Brain microvascular endothelial cell (primary cell): ENCODE measurements around the gene KLHL34.

Experiments used
- DNase-seq: peaks from one replicate; pipeline ENCODE4 v3.0.0-alpha.2; 2020
- H3K27ac ChIP-seq: fragments of 250-450 bp; sonication (Bioruptor Pico); 2 replicates; pipeline ENCODE4 v1.5.1; 2020; ENCODE audit warnings: mild to moderate bottlenecking, moderate library complexity
- H3K27me3 ChIP-seq: fragments of 250-450 bp; sonication (Bioruptor Pico); replicated peaks from 2 replicates; pipeline ENCODE4 v1.5.1; 2020; ENCODE audit warnings: mild to moderate bottlenecking
- H3K36me3 ChIP-seq: fragments of 250-450 bp; sonication (Bioruptor Pico); replicated peaks from 2 replicates; pipeline ENCODE4 v1.5.1; 2020; ENCODE audit warnings: mild to moderate bottlenecking
- H3K4me3 ChIP-seq: 2 replicates; pipeline ENCODE4 v1.5.1; 2011; ENCODE audit warnings: low read depth, mild to moderate bottlenecking, control low read depth, low read length, moderate library complexity
- in situ Hi-C: cut with HindIII; loops from 2 replicates; pipeline ENCODE4 v1.10.0; 2017; ENCODE audit warnings: low sequenced_read_pairs, low pct_ligation_motif_present
- TF ChIP-seq, protein P1 (sequence below): IDR thresholded peaks from 2 replicates; pipeline ENCODE4 v1.5.1; 2011; ENCODE audit warnings: low read depth, mild to moderate bottlenecking, moderate library complexity, low read length, control low read depth, inconsistent platforms; ENCODE audit errors: missing control alignments

The KLHL34 gene

DNA sequence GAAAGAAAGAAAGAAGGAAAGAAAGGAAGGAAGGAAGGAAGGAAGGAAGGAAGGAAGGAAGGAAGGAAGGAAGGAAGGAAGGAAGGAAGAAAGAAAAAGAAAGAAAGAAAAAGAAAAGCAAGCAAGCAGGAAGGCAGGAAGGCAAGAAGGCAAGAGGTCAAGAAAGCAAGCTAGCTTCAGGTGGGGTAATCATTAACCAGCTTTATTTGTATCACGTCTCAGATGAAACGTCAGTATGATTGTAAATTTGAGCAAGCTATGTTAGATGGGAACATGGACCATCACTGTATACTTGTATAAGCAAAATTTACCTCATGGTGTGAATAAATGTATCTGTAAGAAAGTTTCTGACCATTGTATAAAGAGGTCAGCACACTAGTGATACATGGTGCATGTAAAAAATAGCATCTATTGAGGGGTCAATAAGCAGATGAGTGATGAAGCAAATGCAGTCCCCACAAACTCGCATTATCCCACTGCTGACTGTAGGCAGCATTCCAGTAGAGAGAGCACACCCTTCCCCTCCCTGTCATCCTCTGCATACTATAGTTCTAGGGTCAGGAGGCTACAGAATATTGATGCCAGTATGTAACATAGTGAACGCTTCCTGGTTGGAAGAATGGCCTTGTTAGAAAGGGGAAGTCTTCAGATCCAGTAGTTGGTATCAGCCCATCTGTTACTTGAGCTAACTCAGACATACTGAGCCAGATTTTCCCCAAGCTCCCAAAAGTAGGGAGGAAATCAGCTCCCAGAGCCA, 16.5 kb upstream of the KLHL34 start:
- Histone ChIP-seq H3K27ac (no peak overlapping the region), H3K4me3 (no peak overlapping the region), H3K27me3 (no peaks in the 10 kb centered on the region), H3K36me3 (no peaks in the 10 kb centered on the region)
- in situ Hi-C loops: no loop called here
- no peak for DNase-seq
- TF ChIP-seq, protein P1, sequence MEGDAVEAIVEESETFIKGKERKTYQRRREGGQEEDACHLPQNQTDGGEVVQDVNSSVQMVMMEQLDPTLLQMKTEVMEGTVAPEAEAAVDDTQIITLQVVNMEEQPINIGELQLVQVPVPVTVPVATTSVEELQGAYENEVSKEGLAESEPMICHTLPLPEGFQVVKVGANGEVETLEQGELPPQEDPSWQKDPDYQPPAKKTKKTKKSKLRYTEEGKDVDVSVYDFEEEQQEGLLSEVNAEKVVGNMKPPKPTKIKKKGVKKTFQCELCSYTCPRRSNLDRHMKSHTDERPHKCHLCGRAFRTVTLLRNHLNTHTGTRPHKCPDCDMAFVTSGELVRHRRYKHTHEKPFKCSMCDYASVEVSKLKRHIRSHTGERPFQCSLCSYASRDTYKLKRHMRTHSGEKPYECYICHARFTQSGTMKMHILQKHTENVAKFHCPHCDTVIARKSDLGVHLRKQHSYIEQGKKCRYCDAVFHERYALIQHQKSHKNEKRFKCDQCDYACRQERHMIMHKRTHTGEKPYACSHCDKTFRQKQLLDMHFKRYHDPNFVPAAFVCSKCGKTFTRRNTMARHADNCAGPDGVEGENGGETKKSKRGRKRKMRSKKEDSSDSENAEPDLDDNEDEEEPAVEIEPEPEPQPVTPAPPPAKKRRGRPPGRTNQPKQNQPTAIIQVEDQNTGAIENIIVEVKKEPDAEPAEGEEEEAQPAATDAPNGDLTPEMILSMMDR: no peak

DNA sequence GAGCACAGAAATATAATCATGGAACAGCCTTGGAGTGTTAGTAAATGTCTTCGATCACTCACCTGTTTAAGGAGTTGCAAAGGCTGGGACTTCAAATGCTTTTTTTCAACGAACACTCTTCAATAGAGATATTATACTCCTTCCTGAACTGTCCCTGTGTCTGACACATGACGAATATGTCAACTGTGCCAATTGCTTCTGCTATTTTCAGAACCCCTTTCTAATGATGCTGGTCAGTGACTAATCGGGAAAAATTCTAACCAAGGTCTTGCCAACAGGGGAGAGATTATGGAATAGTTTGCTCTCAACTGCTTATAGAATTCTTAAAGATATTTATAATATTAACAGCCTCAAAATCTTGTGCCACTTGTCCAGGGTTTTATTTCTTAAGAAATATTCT, 8.5 kb upstream of the KLHL34 start:
- in situ Hi-C loops: no loop called here
- Histone ChIP-seq H3K27me3 (no peaks in the 10 kb centered on the region), H3K27ac (no peak overlapping the region), H3K4me3 (no peak overlapping the region), H3K36me3 (no peaks in the 10 kb centered on the region)
- DNase-seq: no peak
- TF ChIP-seq, protein P1: no peak

DNA sequence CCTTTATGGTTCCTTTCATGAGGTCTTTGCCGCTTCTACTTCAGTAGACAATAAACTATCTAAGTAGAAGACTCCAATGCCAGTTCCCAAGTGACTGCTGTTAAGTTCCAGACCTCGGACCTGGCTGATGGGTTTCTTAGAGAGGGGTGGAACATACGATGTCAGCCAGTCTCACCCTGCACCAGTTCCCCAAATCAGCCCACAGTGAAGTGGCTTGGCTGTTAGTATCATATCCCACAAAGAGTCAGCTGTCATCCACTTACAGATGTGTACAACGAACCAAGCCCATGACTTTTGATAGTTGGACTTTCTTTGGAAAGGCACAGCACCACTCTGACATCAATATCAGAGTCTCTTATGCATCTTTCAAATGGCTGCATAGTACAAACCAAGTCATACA, 8.1 kb upstream of the KLHL34 start:
- TF ChIP-seq, protein P1: no peak
- DNase-seq: no peak
- in situ Hi-C loops: no loop called here
- Histone ChIP-seq H3K36me3 (no peaks in the 10 kb centered on the region), H3K27ac (no peak overlapping the region), H3K27me3 (no peaks in the 10 kb centered on the region), H3K4me3 (no peak overlapping the region)

DNA sequence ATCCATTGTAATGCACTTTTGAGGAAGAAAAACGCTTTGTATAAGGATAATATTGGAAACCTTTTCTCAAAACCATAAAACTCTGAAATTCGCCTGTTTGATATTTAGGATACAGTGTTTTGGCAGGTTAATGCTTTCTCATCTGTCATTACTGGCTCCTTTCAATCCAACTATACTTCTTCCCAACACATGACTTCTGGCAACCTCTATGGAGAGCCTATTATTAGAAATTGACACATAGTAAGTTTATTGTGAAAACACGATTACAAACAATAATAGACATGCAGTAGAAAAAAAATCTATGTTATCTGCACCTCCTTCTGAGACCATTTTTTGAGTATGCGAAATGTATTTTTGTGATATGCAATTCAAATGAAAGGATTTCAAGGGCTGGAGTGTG, 4.6 kb upstream of the KLHL34 start:
- no peak for DNase-seq
- no peak overlapping the region for H3K4me3 ChIP-seq
- H3K27ac ChIP-seq: no peak overlapping the region
- no peaks in the 10 kb centered on the region for H3K36me3 ChIP-seq
- TF ChIP-seq, protein P1: no peak
- no peaks in the 10 kb centered on the region for H3K27me3 ChIP-seq
- in situ Hi-C loops: no loop called here

DNA sequence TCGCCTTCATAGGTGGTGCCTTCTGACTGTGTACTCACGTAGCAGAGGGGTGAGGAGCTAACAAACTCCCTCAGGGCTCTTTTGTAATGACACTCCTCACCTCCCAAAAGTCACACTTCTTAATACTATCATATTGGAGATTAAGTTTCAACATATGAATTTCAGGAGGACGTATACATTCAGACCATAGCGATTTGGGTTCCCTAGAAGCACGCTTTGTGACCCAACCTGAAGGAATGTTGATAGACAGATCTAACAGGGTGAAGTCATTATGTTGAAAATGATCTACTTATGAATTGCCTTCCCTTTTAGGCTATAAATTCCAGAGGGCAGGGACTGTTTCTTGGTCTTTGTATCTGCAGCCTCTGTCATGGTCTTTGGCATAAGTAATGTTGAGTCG, 3.2 kb upstream of the KLHL34 start:
- Histone ChIP-seq H3K27me3 (no peaks in the 10 kb centered on the region), H3K36me3 (no peaks in the 10 kb centered on the region), H3K4me3 (no peak overlapping the region), H3K27ac (no peak overlapping the region)
- in situ Hi-C loops: no loop called here
- TF ChIP-seq, protein P1: no peak
- DNase-seq: no peak

DNA sequence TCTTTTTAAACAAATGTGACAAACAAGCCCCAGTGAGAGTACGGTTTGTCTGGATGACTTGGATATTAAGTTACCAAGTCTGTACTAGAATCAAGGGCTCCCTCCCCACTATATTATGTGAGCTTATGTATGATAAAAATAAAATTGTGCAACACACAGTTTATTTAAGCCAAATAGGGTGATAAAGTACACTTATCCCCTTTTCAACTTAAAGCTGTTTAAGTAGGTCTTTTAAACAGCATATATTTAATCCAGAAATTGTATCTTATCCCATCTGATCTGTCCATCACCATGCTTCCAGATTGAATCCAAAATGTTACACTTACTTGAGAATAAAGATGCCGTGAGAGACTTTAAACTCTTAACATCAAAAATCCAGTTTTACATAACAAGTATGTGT, 2.0 kb upstream of the KLHL34 start:
- in situ Hi-C loops: no loop called here
- no peak for DNase-seq
- Histone ChIP-seq H3K4me3 (no peak overlapping the region), H3K27ac (no peak overlapping the region), H3K36me3 (no peaks in the 10 kb centered on the region), H3K27me3 (no peaks in the 10 kb centered on the region)
- TF ChIP-seq, protein P1: no peak
